Thyroid gland (tissue), 4 donors: Measurements from ENCODE around the gene CACYBP. TPM values are rescaled to one million over a fixed set of nuclear protein-coding genes. Genes with fewer than 3 reads are reported as not detected.

Experiments used
- DNase-seq, 2 donors: peaks; one replicate each; pipeline ENCODE4 v3.0.0-alpha.2; 2019
- H3K27ac ChIP-seq, 3 donors: fragments of 200-600 bp; sonication (generic); 1 replicate in 2 of 3; 2 replicates in 1 of 3; pipeline ENCODE4 v1.5.1; 2016 to 2019; ENCODE audit warnings: mild to moderate bottlenecking in 1 of 3, moderate library complexity in 1 of 3
- H3K27me3 ChIP-seq: fragments of 200-600 bp; sonication (generic); one replicate; pipeline ENCODE4 v1.5.1; 2019
- H3K36me3 ChIP-seq, 2 donors: fragments of 200-600 bp; sonication (generic); one replicate each; pipeline ENCODE4 v1.5.1; 2016 to 2019
- H3K4me1 ChIP-seq, 2 donors: fragments of 200-600 bp; sonication (generic); one replicate each; pipeline ENCODE4 v1.5.1; 2017 to 2019
- H3K4me3 ChIP-seq, 3 donors: fragments of 200-600 bp; sonication (generic); replicated peaks in 1 of 3; 1 replicate in 2 of 3; 2 replicates in 1 of 3; pipeline ENCODE4 v1.5.1; 2016; ENCODE audit warnings: mild to moderate bottlenecking in 1 of 3
- H3K9me3 ChIP-seq: fragments of 200-600 bp; sonication (generic); one replicate; pipeline ENCODE4 v1.5.1; 2017
- CTCF ChIP-seq, 6 experiments: fragments of 200-600 bp in 3 of 6; fragments of 450-650 bp in 3 of 6; sonication (generic) in 3 of 6; IDR thresholded peaks; one replicate each; pipeline ENCODE4 v1.5.1; 2016 to 2019; ENCODE audit warnings: antibody characterized with exemption in 6 of 6, mild to moderate bottlenecking in 2 of 6, inconsistent platforms in 1 of 6, moderate library complexity in 1 of 6
- POLR2A ChIP-seq, 2 donors: fragments of 450-650 bp; IDR thresholded peaks; one replicate each; pipeline ENCODE4 v1.6.1; 2017; ENCODE audit warnings: antibody characterized with exemption in 2 of 2, mild to moderate bottlenecking in 2 of 2, moderate library complexity in 1 of 2
- WGBS, 2 donors: methylation state at CpG; one replicate each; pipeline ENCODE4 v1.1.5; 2017; 5-methylcytosine and 5-hydroxymethylcytosine counted together
- intact Hi-C: fragments of 100-400 bp; cut with DNase I; formaldehyde crosslinking; loops from one replicate; pipeline ENCODE4 v1.15.1; 2023
- small RNA-seq: library from RNA; depleted of rRNA; stranded (forward); fragments of <200 nt; gene quantifications from one replicate; pipeline ENCODE3, GENCODE V24; 2016
- total RNA-seq, 4 donors: library from RNA; depleted of rRNA; stranded (reverse); fragments of >200 nt; gene quantifications; one replicate each; pipeline ENCODE4 v1.2.3, GENCODE V29; 2016

CACYBP gene
- total RNA-seq, 4 donors from 2014 or later = 38.4 to 84.8 (median 64.3) TPM

- Histone ChIP-seq H3K4me1 (no peaks in the 10 kb centered on the region), H3K27me3 (no peaks in the 10 kb centered on the region), H3K9me3 (no peaks in the 10 kb centered on the region), H3K27ac (no peak overlapping the region), H3K4me3 (no peak overlapping the region), H3K36me3 (no peaks in the 10 kb centered on the region)
- intact Hi-C loops = no loop called here
- no peak for DNase-seq
- 93 to 97% methylated on average over 2 of the region's 2 CpGs for WGBS, 2 donors
- TF ChIP-seq POLR2A (IDR thresholded peaks at IDR 0.05) = no peak
Measured at GRCh38 chr1:175050992-175051391, 51.2 kb downstream of the CACYBP start.

- Histone ChIP-seq H3K27ac (no peak overlapping the region), H3K4me3 (no peak overlapping the region), H3K27me3 (no peaks in the 10 kb centered on the region), H3K9me3 (no peaks in the 10 kb centered on the region), H3K36me3 (no peaks in the 10 kb centered on the region), H3K4me1 (no peaks in the 10 kb centered on the region)
- 75 to 86% methylated on average over 3 of the region's 3 CpGs for WGBS, 2 donors
- DNase-seq = no peak
- intact Hi-C loops = no loop called here
- TF ChIP-seq CTCF (IDR thresholded peaks at IDR 0.05) (no peak), POLR2A (IDR thresholded peaks at IDR 0.05) (no peak)
Measured at GRCh38 chr1:175054736-175055135, 55.0 kb downstream of the CACYBP start.

Small RNA genes within 50 kb of the gene (small RNA-seq; reads per million reads assigned to genes)
- gene RF00019 = not detected
- gene RNU6-307P = not detected

Other genes starting within 250 kb of the CACYBP start
- gene MRPS14, start 23.5 kb downstream of the CACYBP start, total RNA-seq = 10 to 100 TPM; 30.6 to 43.8 (median 38.4) TPM
- gene TNN, start 67.9 kb downstream of the CACYBP start, total RNA-seq = 1 to 10 TPM in 1 of 4 donors, under 1 TPM in 3; 0.27 to 1.3 (median 0.44) TPM
- 10 to 100 TPM; 15.5 to 28.4 (median 16.8) TPM for gene KIAA0040, start 192.8 kb downstream of the CACYBP start, total RNA-seq